Muscle of leg (tissue), 16 donors: Measurements from ENCODE around the gene COX11. TPM values are rescaled to one million over a fixed set of nuclear protein-coding genes. Genes with fewer than 3 reads are reported as not detected.

Source experiments
- DNase-seq: peaks from one replicate; pipeline ENCODE4 v3.0.0; 2013
- H3K27ac ChIP-seq: one replicate; pipeline ENCODE4 v1.5.1; 2013; ENCODE audit warnings: mild to moderate bottlenecking, low read length, control low read depth
- H3K27me3 ChIP-seq: one replicate; pipeline ENCODE4 v1.6.1; 2013; ENCODE audit warnings: low read length; ENCODE audit not compliant: control insufficient read depth, insufficient read depth
- H3K36me3 ChIP-seq: one replicate; pipeline ENCODE4 v1.6.1; 2013; ENCODE audit warnings: low read length; ENCODE audit not compliant: control insufficient read depth, insufficient read depth
- H3K4me1 ChIP-seq: one replicate; pipeline ENCODE4 v1.6.1; 2013; ENCODE audit warnings: low read length; ENCODE audit not compliant: control insufficient read depth, insufficient read depth
- H3K4me3 ChIP-seq: one replicate; pipeline ENCODE4 v1.5.1; 2013; ENCODE audit warnings: low read length, control low read depth
- H3K9me3 ChIP-seq: replicated peaks from 2 replicates; pipeline ENCODE4 v1.6.1; 2013; ENCODE audit warnings: low read depth, low read length; ENCODE audit not compliant: control insufficient read depth
- WGBS: methylation state at CpG from one replicate; pipeline ENCODE4 v1.1.5; 2013; ENCODE audit warnings: missing lambda C conversion rate; ENCODE audit not compliant: insufficient coverage; 5-methylcytosine and 5-hydroxymethylcytosine counted together
- long read RNA-seq, 11 donors: transcript quantifications; one replicate each; lab custom pipeline, GENCODE V29; 2026
- polyA plus RNA-seq, 8 donors: library from polyadenylated mRNA; unstranded; fragments of 120-200 nt; gene quantifications; one replicate each; pipeline versions ENCODE4 v1.2.1 to v1.2.3, GENCODE V29; 2013; ENCODE audit warnings: inconsistent platforms in 1 of 8, low replicate concordance in 1 of 8; ENCODE audit not compliant: insufficient read length in 8 of 8, insufficient read depth in 1 of 8
- total RNA-seq: library from RNA; stranded (reverse); fragments of 120-200 nt; gene quantifications from one replicate; pipeline ENCODE4 v1.2.4, GENCODE V29; 2013

Gene COX11, protein sequence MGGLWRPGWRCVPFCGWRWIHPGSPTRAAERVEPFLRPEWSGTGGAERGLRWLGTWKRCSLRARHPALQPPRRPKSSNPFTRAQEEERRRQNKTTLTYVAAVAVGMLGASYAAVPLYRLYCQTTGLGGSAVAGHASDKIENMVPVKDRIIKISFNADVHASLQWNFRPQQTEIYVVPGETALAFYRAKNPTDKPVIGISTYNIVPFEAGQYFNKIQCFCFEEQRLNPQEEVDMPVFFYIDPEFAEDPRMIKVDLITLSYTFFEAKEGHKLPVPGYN
- total RNA-seq (36.7 TPM), polyA plus RNA-seq (10 to 100 TPM; 32.7 to 50.8 (median 38.3) TPM)
- long read RNA-seq, donor 1, transcript COX11-203 (1 exons, 3,244 nt): major isoform, 9 of 14 reads
- long read RNA-seq, donor 1, partial matches to known transcripts: 0 of 14 reads
- long read RNA-seq, donor 1, other reads (novel, unspliced or antisense): 0 of 14 reads
- long read RNA-seq, donor 2, partial matches to known transcripts: 0 of 2 reads
- long read RNA-seq, donor 2, other reads (novel, unspliced or antisense): 0 of 2 reads
- long read RNA-seq, donor 3, transcript COX11-203 (1 exons, 3,244 nt): major isoform, 15 of 27 reads
- long read RNA-seq, donor 3, transcript COX11-201 (4 exons, 2,497 nt): minor isoform, 5 of 27 reads
- long read RNA-seq, donor 3, partial matches to known transcripts: 0 of 27 reads
- long read RNA-seq, donor 3, other reads (novel, unspliced or antisense): 0 of 27 reads
- long read RNA-seq, donor 4, partial matches to known transcripts: 0 of 6 reads
- long read RNA-seq, donor 4, other reads (novel, unspliced or antisense): 0 of 6 reads
- long read RNA-seq, donor 5, transcript COX11-203 (1 exons, 3,244 nt): minor isoform, 9 of 55 reads
- long read RNA-seq, donor 5, transcript COX11-202 (3 exons, 1,108 nt): minor isoform, 7 of 55 reads
- long read RNA-seq, donor 5, transcript COX11-201 (4 exons, 2,497 nt): major isoform, 24 of 55 reads
- long read RNA-seq, donor 5, partial matches to known transcripts: 12 of 55 reads
- long read RNA-seq, donor 5, other reads (novel, unspliced or antisense): 0 of 55 reads
- long read RNA-seq, donor 6, transcript COX11-202 (3 exons, 1,108 nt): minor isoform, 5 of 49 reads
- long read RNA-seq, donor 6, transcript COX11-203 (1 exons, 3,244 nt): major isoform, 18 of 49 reads
- long read RNA-seq, donor 6, transcript COX11-201 (4 exons, 2,497 nt): minor isoform, 11 of 49 reads
- long read RNA-seq, donor 6, partial matches to known transcripts: 15 of 49 reads
- long read RNA-seq, donor 6, other reads (novel, unspliced or antisense): 0 of 49 reads
- long read RNA-seq, donor 7, transcript COX11-203 (1 exons, 3,244 nt): minor isoform, 9 of 34 reads
- long read RNA-seq, donor 7, transcript COX11-201 (4 exons, 2,497 nt): major isoform, 10 of 34 reads
- long read RNA-seq, donor 7, partial matches to known transcripts: 8 of 34 reads
- long read RNA-seq, donor 7, other reads (novel, unspliced or antisense): 0 of 34 reads
- long read RNA-seq, donor 8, transcript COX11-203 (1 exons, 3,244 nt): major isoform, 7 of 17 reads
- long read RNA-seq, donor 8, transcript COX11-201 (4 exons, 2,497 nt): minor isoform, 6 of 17 reads
- long read RNA-seq, donor 8, partial matches to known transcripts: 0 of 17 reads
- long read RNA-seq, donor 8, other reads (novel, unspliced or antisense): 0 of 17 reads
- long read RNA-seq, donor 9, transcript COX11-203 (1 exons, 3,244 nt): major isoform, 14 of 21 reads
- long read RNA-seq, donor 9, partial matches to known transcripts: 0 of 21 reads
- long read RNA-seq, donor 9, other reads (novel, unspliced or antisense): 0 of 21 reads
- long read RNA-seq, donor 10, transcript COX11-201 (4 exons, 2,497 nt): minor isoform, 12 of 40 reads
- long read RNA-seq, donor 10, transcript COX11-203 (1 exons, 3,244 nt): major isoform, 18 of 40 reads
- long read RNA-seq, donor 10, partial matches to known transcripts: 5 of 40 reads
- long read RNA-seq, donor 10, other reads (novel, unspliced or antisense): 0 of 40 reads
- long read RNA-seq, donor 11, transcript COX11-201 (4 exons, 2,497 nt): minor isoform, 7 of 24 reads
- long read RNA-seq, donor 11, transcript COX11-203 (1 exons, 3,244 nt): major isoform, 9 of 24 reads
- long read RNA-seq, donor 11, partial matches to known transcripts: 5 of 24 reads
- long read RNA-seq, donor 11, other reads (novel, unspliced or antisense): 0 of 24 reads

DNA sequence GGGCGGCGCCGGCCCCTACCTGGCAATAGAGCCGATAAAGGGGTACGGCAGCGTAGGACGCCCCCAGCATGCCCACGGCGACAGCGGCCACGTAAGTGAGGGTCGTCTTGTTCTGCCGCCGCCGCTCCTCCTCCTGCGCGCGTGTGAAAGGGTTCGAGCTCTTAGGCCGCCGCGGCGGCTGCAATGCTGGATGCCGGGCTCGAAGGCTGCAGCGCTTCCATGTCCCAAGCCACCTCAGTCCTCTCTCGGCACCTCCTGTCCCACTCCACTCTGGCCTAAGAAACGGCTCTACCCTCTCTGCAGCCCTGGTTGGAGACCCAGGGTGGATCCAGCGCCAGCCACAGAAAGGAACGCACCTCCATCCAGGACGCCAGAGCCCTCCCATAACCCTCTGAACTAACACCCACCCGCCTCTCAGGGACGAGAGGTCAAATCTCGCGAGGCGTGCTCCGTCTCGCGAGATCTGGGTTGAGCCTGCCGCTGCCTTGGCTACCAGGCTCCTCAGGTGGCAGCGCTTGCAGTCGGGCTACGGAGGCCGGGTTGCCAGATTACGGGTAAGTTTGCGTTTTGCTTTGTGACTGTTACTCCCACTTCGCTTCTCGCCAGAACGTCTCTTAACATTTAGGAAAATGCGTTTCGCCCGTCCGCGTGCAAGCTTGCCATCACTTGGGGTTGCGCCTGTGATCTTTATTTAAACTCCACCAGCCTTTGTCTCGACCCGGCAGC lies at the start of gene COX11, which contains the start of gene STXBP4:
COX11 (minus strand) TSS at position 393 of the 726 bp plus-strand sequence; CDS start at position 385, 8 bp downstream.
STXBP4 (plus strand) TSS at position 504 of the 726 bp plus-strand sequence. CDS start 17,455 bp downstream, outside the sequence.
- Histone ChIP-seq H3K9me3 (no peaks in the 10 kb centered on the region), H3K4me1 (peaks cover 19% of the 10 kb centered on the region), H3K36me3 (peaks cover 8% of the 10 kb centered on the region), H3K27ac (peak within 1 kb of the TSS; percentile 91), H3K27me3 (no peaks in the 10 kb centered on the region), H3K4me3 (peak within 1 kb of the TSS; percentile 64)
- DNase-seq: peak; percentile 98
- WGBS: 0% methylated on average over 57 of the region's 57 CpGs

DNA sequence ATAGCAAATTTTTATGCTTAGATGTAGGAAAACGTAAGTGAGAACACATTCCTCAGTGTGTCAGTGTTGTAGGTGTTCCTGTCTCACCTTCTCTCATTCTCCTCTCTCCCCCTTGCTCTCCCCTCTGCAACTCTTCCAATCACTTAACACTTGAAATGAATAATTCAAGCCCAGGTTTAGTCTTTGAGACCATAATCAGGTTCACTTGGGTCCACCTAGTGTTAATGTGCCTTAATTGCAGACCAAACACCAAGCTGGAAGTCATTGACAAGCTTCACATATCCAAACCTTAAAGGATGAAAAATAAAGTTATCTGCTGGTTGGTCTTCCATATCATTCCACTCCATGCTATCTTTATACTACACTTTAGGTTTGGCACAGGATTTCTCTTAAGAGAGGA lies 37.1 kb upstream of the COX11 start:
- Histone ChIP-seq H3K27me3 (no peaks in the 10 kb centered on the region), H3K9me3 (no peaks in the 10 kb centered on the region), H3K27ac (no peak overlapping the region), H3K4me3 (no peak overlapping the region), H3K36me3 (no peaks in the 10 kb centered on the region), H3K4me1 (no peaks in the 10 kb centered on the region)
- no CpG with 5 or more reads among the region's 1 CpG for WGBS
- no peak for DNase-seq

GRCh38 chr17:55004484-55004883 lies 36.0 kb upstream of the COX11 start:
- Histone ChIP-seq H3K4me3 (no peak overlapping the region), H3K27ac (no peak overlapping the region), H3K27me3 (no peaks in the 10 kb centered on the region), H3K9me3 (no peaks in the 10 kb centered on the region), H3K4me1 (no peaks in the 10 kb centered on the region), H3K36me3 (peaks cover 2% of the 10 kb centered on the region)
- 69% methylated on average over 3 of the region's 5 CpGs for WGBS
- DNase-seq: no peak

GRCh38 chr17:55002458-55002857 lies 34.0 kb upstream of the COX11 start:
- no peaks in the 10 kb centered on the region for H3K27me3 ChIP-seq
- H3K36me3 ChIP-seq: peaks cover 2% of the 10 kb centered on the region
- H3K4me3 ChIP-seq: no peak overlapping the region
- no peaks in the 10 kb centered on the region for H3K9me3 ChIP-seq
- no peak overlapping the region for H3K27ac ChIP-seq
- no peak for DNase-seq
- H3K4me1 ChIP-seq: no peaks in the 10 kb centered on the region

- Histone ChIP-seq H3K27ac (no peak overlapping the region), H3K4me3 (no peak overlapping the region), H3K36me3 (peaks cover 2% of the 10 kb centered on the region), H3K9me3 (no peaks in the 10 kb centered on the region), H3K4me1 (no peaks in the 10 kb centered on the region), H3K27me3 (no peaks in the 10 kb centered on the region)
- no CpG with 5 or more reads among the region's 1 CpG for WGBS
- DNase-seq: no peak
Observed at GRCh38 chr17:54996441-54996840, 28.0 kb upstream of the COX11 start.

DNA sequence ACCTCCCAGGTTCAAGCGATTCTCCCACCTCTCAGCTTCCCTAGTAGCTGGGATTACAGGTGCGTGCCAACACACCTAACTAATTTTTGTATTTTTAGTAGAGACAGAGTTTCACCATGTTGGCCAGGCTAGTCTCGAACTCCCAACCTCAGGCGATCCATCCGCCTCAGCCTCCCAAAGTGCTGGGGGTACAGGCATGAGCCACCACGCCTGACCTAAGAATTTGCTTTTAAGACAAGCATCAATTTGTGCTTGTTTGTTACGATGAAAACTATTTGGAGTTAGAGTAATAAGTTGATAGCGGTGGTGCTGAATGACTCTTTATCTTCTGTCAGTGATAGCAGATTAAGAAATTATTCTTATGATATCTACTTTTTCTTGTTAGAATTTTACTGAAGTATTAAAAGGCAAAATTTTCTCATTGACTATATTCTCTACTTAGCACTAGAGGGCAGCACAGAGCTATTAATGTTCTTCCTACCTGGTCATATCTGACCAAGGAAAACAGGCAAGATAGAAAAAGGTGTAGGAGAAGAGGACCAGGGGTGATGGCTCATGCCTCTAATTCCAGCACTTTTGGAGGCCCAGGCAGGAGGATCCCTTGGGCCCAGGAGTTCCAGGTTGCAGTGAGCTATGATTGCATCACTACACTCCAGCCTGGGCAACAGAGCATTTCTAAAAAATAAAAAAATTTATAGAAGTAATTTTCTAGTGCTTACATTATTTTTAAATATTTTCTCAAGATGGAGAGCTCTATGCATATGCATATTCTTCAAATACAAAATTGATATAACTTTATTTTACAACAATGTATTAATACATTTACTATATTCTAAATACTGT lies 24.6 kb upstream of the COX11 start:
- 80% methylated on average over 3 of the region's 8 CpGs for WGBS
- H3K36me3 ChIP-seq: no peaks in the 10 kb centered on the region
- H3K27me3 ChIP-seq: no peaks in the 10 kb centered on the region
- no peak overlapping the region for H3K4me3 ChIP-seq
- DNase-seq: peak; percentile 60
- H3K27ac ChIP-seq: no peak overlapping the region
- no peaks in the 10 kb centered on the region for H3K4me1 ChIP-seq
- no peaks in the 10 kb centered on the region for H3K9me3 ChIP-seq

DNA sequence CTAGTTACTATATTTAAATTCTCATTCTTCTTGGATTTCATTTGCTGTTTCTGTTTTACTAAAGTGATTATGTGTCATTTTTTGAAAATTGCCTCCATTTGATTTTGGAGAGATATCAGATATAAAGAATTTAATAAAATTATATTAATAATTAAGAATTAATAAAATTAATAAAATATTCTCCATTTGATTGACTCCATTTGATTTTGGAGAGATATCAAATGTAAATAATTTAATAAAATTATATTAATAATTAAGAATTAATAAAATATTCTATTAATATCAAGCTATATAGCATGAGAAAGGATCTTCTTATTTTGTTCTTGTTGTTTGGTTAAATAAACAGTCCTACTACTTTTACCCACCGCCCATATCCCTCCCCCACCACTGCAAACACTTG lies 23.1 kb upstream of the COX11 start:
- no peak overlapping the region for H3K4me3 ChIP-seq
- H3K27ac ChIP-seq: no peak overlapping the region
- H3K27me3 ChIP-seq: no peaks in the 10 kb centered on the region
- H3K36me3 ChIP-seq: peaks cover 2% of the 10 kb centered on the region
- no peaks in the 10 kb centered on the region for H3K9me3 ChIP-seq
- WGBS: no CpG with 5 or more reads among the region's 1 CpG
- no peaks in the 10 kb centered on the region for H3K4me1 ChIP-seq
- no peak for DNase-seq

DNA sequence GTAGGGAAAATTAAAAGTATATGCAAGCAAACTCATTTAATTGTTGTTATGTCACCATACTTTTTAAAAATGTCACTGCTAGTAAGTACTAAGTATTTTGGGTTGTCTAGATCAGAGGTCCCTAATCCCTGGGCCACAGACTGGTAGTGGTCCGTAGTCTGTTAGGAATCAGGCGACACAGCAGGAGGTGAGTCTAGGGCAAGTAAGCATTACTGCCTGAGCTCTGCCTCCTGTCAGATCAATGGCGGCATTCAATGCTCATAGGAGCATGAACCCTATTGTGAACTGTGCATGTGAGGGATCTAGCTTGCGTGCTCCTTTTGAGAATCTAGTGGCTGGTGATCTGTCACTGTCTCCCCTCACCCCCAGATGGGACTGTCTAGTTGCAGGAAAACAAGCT lies 21.7 kb upstream of the COX11 start:
- no peaks in the 10 kb centered on the region for H3K4me1 ChIP-seq
- no peaks in the 10 kb centered on the region for H3K9me3 ChIP-seq
- 81% methylated on average over 2 of the region's 4 CpGs for WGBS
- H3K27me3 ChIP-seq: no peaks in the 10 kb centered on the region
- no peak for DNase-seq
- peaks cover 2% of the 10 kb centered on the region for H3K36me3 ChIP-seq
- H3K27ac ChIP-seq: no peak overlapping the region
- H3K4me3 ChIP-seq: no peak overlapping the region
